ENCODE results near the gene SNX1. TPM values are rescaled to one million over a fixed set of nuclear protein-coding genes. Genes with fewer than 3 reads are reported as not detected.

The SNX1 gene
- 10 to 100 TPM; 54.5 to 63.0 TPM for total RNA-seq
- polyA plus RNA-seq (2013, experiment 1 of 2): 62.9 TPM
- 61.1 TPM for polyA plus RNA-seq (2013, experiment 2 of 2)
- long read RNA-seq, experiment 1, transcript SNX1-208 (15 exons, 1,971 nt): major isoform, 7 of 18 reads
- long read RNA-seq, experiment 1, partial matches to known transcripts: 3 of 18 reads
- long read RNA-seq, experiment 1, other reads (novel, unspliced or antisense): 8 of 18 reads
- long read RNA-seq, experiment 2, transcript SNX1-208 (15 exons, 1,971 nt): major isoform, 73 of 96 reads
- long read RNA-seq, experiment 2, partial matches to known transcripts: 5 of 96 reads
- long read RNA-seq, experiment 2, other reads (novel, unspliced or antisense): 17 of 96 reads
- long read RNA-seq, experiment 3, full-length matches to known transcripts: 200 of 229 reads
- long read RNA-seq, experiment 3, partial matches to known transcripts: 6 of 229 reads
- long read RNA-seq, experiment 3, other reads (novel, unspliced or antisense): 23 of 229 reads
- long read RNA-seq, experiment 4, transcript SNX1-208 (15 exons, 1,971 nt): major isoform, 34 of 52 reads
- long read RNA-seq, experiment 4, partial matches to known transcripts: 10 of 52 reads
- long read RNA-seq, experiment 4, other reads (novel, unspliced or antisense): 5 of 52 reads

- Mint-ChIP-seq H3K4me1 (peaks cover 24% of the 10 kb centered on the region), H3K9me3 (no peaks in the 10 kb centered on the region), H3K4me3 (peak within 1 kb of the TSS; percentile 97), H3K36me3 (ENCODE audit: low read depth) (no peaks in the 10 kb centered on the region), H3K27ac (peak within 1 kb of the TSS; percentile 94), H3K27me3 (ENCODE audit: insufficient read depth) (peaks cover 2% of the 10 kb centered on the region)
- H3K27me3 ChIP-seq (ENCODE audit: control insufficient read depth, insufficient read depth, low read length, poor library complexity, severe bottlenecking): no peaks in the 10 kb centered on the region
- peak within 1 kb of the TSS; percentile 59 for H3K9ac ChIP-seq (ENCODE audit: extremely low read depth, low read length, poor library complexity, severe bottlenecking)
- TF ChIP-seq CTCF (conservative IDR thresholded peaks at IDR 0.05): peak; percentile 37
- H3K9me3 ChIP-seq (ENCODE audit: control insufficient read depth, low read length): no peaks in the 10 kb centered on the region
- no peaks in the 10 kb centered on the region for H3K4me1 ChIP-seq (ENCODE audit: control insufficient read depth, insufficient read depth, low read length)
- peak; percentile 97 for DNase-seq
- 0 to 1% methylated on average over 26 to 70 of the region's 70 CpGs for WGBS, 2 experiments (ENCODE audit: insufficient coverage in 1 of 2, insufficient read length in 1 of 2)
- H3K4me3 ChIP-seq (ENCODE audit: low read length): peak within 1 kb of the TSS; percentile 94
- H3K27ac ChIP-seq (ENCODE audit: low read depth, low read length): peak within 1 kb of the TSS; percentile 40
- H3K36me3 ChIP-seq (ENCODE audit: control insufficient read depth, insufficient read depth, low read length): no peaks in the 10 kb centered on the region
Observed at GRCh38 chr15:64095795-64096667, at the start of gene SNX1. Gene SNX1, plus strand, starts transcription at chr15:64095982. Its CDS starts 32 bp downstream, at chr15:64096014.

DNA sequence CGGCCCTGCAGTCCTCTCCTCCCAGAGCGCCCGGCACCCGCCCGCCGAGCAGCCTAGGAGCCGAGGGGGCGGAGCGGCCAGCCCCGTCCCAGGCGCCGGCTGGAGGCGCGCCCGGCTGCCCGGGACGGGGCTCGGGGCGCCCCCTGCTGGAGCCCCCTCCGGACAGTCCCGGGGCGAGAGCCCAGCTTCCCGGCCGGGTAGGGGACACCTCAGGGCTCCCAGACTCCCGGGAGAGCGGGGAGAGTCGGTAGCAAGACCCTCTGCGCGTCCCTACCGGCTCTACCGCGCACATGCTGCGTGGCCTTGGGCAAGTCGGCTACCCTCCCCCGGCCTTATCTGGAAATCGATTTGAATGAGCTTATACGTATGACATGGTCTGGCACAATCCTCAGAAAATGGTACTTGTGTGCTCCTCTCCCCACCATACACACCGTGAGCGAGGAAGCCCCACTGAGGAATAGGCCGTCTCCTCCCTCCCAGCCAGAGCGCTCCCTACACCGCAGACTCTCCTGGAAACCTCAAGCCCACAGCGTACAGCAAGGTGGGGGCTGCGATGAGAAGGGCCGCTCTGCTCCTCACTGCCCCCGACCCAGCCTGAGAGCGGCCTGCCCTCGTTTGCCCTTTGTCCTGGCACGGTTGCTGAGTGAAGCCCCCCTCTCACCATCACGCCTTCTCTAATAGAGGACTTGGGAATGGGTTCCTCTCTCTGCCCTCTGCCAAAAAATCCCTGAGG lies 49.2 kb upstream of the SNX1 start, which contains the start of gene DAPK2:
TSS of gene DAPK2 (minus strand) at position 65 of the 733 bp plus-strand sequence. CDS start 6,224 bp downstream, outside the sequence.
- TF ChIP-seq CTCF (conservative IDR thresholded peaks at IDR 0.05): peak; percentile 89
- H3K27me3 ChIP-seq (ENCODE audit: control insufficient read depth, insufficient read depth, low read length, poor library complexity, severe bottlenecking): peaks cover 41% of the 10 kb centered on the region
- H3K27ac Mint-ChIP-seq: no peak within 1 kb of the TSS

More for the DNA sequence above, 49.2 kb upstream of the SNX1 start, which contains the start of gene DAPK2:
- Histone ChIP-seq H3K9me3 (ENCODE audit: control insufficient read depth, low read length) (no peaks in the 10 kb centered on the region), H3K36me3 (ENCODE audit: control insufficient read depth, insufficient read depth, low read length) (no peaks in the 10 kb centered on the region), H3K4me1 (ENCODE audit: control insufficient read depth, insufficient read depth, low read length) (no peaks in the 10 kb centered on the region), H3K27ac (ENCODE audit: low read depth, low read length) (no peak within 1 kb of the TSS), H3K9ac (ENCODE audit: extremely low read depth, low read length, poor library complexity, severe bottlenecking) (peak within 1 kb of the TSS; percentile 47), H3K4me3 (ENCODE audit: low read length) (peak within 1 kb of the TSS; percentile 71)
- H3K27me3 Mint-ChIP-seq (ENCODE audit: insufficient read depth): peaks cover 45% of the 10 kb centered on the region
- DNase-seq: peak; percentile 90
- H3K4me1 Mint-ChIP-seq: peaks cover 10% of the 10 kb centered on the region
- peak within 1 kb of the TSS; percentile 57 for H3K4me3 Mint-ChIP-seq
- H3K9me3 Mint-ChIP-seq: no peaks in the 10 kb centered on the region
- WGBS, 2 experiments (ENCODE audit: insufficient coverage in 1 of 2, insufficient read length in 1 of 2): 5 to 17% methylated on average over 16 to 50 of the region's 50 CpGs
- no peaks in the 10 kb centered on the region for H3K36me3 Mint-ChIP-seq (ENCODE audit: low read depth)
